Type B pancreatic cell (in vitro differentiated cells): ENCODE results near the gene OTUD4. TPM values are rescaled to one million over a fixed set of nuclear protein-coding genes. Genes with fewer than 3 reads are reported as not detected.

Experiments
- DNase-seq: peaks from one replicate; pipeline ENCODE4 v3.0.0; 2021; ENCODE audit warnings: mixed read lengths; ENCODE audit not compliant: unreplicated experiment; ENCODE audit errors: extremely low spot score
- H3K27ac Mint-ChIP-seq: 2 replicates; pipeline ENCODE4 v1.8.0; 2021; ENCODE audit warnings: mild to moderate bottlenecking, mixed read lengths
- H3K27me3 Mint-ChIP-seq: 2 replicates; pipeline ENCODE4 v1.8.0; 2021; ENCODE audit warnings: mixed read lengths
- H3K36me3 Mint-ChIP-seq: 2 replicates; pipeline ENCODE4 v1.8.0; 2021; ENCODE audit warnings: mixed read lengths
- H3K4me1 Mint-ChIP-seq: one replicate; pipeline ENCODE4 v1.8.0; 2021; ENCODE audit warnings: mixed read lengths; ENCODE audit not compliant: unreplicated experiment
- H3K4me3 Mint-ChIP-seq: 2 replicates; pipeline ENCODE4 v1.8.0; 2021; ENCODE audit warnings: mild to moderate bottlenecking, mixed read lengths
- H3K9me3 Mint-ChIP-seq: 2 replicates; pipeline ENCODE4 v1.8.0; 2021; ENCODE audit warnings: mixed read lengths
- total RNA-seq: library from RNA; stranded (reverse); gene quantifications from 2 replicates; pipeline ENCODE4 v1.2.1, GENCODE V29; 2021; ENCODE audit warnings: low replicate concordance
- TF ChIP-seq, protein P1 (sequence below): fragments of 200-600 bp; sonication (generic); conservative IDR thresholded peaks from 2 replicates; pipeline ENCODE4 v1.5.0; 2021; ENCODE audit warnings: antibody characterized with exemption, mild to moderate bottlenecking

Gene OTUD4
- total RNA-seq, 1 donor from 2014 or later: 39.0 TPM

DNA sequence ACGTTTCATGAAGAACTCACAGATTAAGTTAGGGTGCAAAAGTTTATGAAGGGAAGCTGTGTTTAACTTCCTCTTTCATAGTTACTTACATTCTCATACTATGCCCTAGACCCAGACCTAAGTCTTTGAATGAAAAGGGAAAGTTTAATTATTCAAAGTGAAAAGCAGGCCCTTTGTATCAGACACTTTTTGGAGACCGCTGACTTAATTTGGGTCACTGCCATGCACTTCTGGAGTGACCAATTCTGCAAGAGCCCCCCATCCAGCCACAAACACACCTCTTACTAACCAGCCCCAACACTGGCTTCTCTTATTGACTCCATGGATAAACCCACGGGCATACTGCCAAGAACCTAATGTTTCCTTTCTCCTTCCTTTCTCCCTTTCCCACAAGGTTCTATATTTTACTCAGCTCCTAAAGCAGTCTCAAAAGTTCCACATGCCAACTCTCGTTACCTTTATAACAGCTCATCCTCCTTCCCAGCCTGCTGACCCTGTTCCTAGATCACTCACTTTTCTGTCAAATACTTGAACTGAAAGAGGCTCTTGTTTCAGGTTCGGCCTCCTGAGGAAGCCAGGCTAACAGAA, 47.8 kb downstream of the OTUD4 start:
- Mint-ChIP-seq H3K27me3 (no peaks in the 10 kb centered on the region), H3K4me1 (peaks cover 10% of the 10 kb centered on the region), H3K4me3 (no peak overlapping the region), H3K27ac (peak overlapping the region; percentile 42), H3K36me3 (peaks cover 21% of the 10 kb centered on the region), H3K9me3 (no peaks in the 10 kb centered on the region)
- no peak for DNase-seq
- TF ChIP-seq, protein P1, sequence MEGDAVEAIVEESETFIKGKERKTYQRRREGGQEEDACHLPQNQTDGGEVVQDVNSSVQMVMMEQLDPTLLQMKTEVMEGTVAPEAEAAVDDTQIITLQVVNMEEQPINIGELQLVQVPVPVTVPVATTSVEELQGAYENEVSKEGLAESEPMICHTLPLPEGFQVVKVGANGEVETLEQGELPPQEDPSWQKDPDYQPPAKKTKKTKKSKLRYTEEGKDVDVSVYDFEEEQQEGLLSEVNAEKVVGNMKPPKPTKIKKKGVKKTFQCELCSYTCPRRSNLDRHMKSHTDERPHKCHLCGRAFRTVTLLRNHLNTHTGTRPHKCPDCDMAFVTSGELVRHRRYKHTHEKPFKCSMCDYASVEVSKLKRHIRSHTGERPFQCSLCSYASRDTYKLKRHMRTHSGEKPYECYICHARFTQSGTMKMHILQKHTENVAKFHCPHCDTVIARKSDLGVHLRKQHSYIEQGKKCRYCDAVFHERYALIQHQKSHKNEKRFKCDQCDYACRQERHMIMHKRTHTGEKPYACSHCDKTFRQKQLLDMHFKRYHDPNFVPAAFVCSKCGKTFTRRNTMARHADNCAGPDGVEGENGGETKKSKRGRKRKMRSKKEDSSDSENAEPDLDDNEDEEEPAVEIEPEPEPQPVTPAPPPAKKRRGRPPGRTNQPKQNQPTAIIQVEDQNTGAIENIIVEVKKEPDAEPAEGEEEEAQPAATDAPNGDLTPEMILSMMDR: no peak

DNA sequence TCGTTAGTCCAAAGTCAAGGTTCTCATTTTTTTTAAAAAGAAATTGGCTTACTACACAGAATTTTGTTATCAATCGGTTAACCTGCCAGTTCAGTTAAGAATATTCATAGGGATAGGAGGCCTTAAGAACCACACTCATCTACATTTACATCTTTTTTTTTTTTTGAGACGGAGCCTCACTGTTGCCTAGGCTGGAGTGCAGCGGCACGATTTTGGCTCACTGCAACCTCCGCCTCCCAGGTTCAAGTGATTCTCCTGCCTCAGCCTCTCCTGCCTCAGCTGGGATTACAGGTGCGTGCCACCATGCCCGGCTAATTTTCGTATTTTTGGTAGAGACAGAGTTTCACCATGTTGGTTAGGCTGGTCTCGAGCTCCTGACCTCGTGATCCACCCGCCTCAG, 48.5 kb downstream of the OTUD4 start:
- no peak overlapping the region for H3K4me3 Mint-ChIP-seq
- H3K4me1 Mint-ChIP-seq: peaks cover 10% of the 10 kb centered on the region
- no peak overlapping the region for H3K27ac Mint-ChIP-seq
- no peak for DNase-seq
- H3K27me3 Mint-ChIP-seq: no peaks in the 10 kb centered on the region
- H3K9me3 Mint-ChIP-seq: no peaks in the 10 kb centered on the region
- TF ChIP-seq, protein P1: no peak
- peaks cover 18% of the 10 kb centered on the region for H3K36me3 Mint-ChIP-seq

DNA sequence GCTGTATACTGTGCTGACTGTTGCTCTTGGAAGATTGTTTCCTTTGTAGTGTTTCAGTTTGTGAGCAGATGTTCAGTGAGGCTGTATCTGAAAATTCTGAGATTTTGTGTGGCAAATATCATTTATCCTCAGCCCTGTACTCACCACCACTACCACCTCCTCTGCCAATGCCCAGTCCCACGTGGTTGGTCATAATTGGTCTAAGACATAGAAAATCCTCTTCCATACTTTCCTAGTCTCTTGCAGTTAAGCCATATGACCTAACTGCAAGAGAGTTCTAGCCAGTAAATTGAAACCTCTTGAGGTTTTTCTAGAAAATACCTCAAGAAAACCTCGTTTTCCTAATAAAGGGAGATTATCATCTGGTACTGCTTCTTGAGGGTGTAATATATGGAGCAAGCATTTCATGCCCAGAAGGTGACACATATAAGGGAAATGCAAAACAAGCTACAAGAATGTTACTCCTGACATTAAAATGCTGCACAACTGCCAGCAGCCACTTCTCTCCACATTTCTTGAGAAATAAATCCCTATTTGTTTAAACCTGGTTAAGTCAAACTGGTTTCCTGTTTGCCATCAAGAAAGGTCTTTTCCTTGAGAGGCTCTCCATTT, 49.5 kb downstream of the OTUD4 start:
- H3K27ac Mint-ChIP-seq: peak overlapping the region; percentile 58
- H3K4me1 Mint-ChIP-seq: peaks cover 10% of the 10 kb centered on the region
- TF ChIP-seq, protein P1: no peak
- H3K9me3 Mint-ChIP-seq: no peaks in the 10 kb centered on the region
- H3K27me3 Mint-ChIP-seq: no peaks in the 10 kb centered on the region
- H3K4me3 Mint-ChIP-seq: no peak overlapping the region
- H3K36me3 Mint-ChIP-seq: peaks cover 21% of the 10 kb centered on the region
- no peak for DNase-seq

DNA sequence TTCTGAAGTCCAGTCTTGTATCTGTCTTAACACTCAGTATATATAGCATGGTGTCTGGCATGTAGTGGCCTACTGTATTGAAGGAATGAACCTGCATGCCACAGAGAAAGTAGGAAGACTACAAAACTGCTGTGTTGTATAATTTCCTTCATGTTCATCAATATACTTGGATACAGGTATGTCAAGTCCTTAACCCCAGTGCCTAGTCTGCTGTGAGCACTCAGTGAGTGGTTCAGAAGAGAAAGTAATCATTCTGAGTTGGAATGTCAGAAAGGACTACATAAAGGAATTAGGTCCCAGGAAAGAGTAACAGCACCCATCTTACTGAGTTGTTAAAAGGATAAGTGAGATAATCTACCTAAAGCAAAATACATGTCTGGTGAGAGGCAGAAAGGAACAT, 50.3 kb downstream of the OTUD4 start:
- Mint-ChIP-seq H3K36me3 (peaks cover 20% of the 10 kb centered on the region), H3K4me1 (peaks cover 10% of the 10 kb centered on the region), H3K27me3 (no peaks in the 10 kb centered on the region), H3K27ac (no peak overlapping the region), H3K9me3 (no peaks in the 10 kb centered on the region), H3K4me3 (no peak overlapping the region)
- TF ChIP-seq, protein P1: no peak
- no peak for DNase-seq

DNA sequence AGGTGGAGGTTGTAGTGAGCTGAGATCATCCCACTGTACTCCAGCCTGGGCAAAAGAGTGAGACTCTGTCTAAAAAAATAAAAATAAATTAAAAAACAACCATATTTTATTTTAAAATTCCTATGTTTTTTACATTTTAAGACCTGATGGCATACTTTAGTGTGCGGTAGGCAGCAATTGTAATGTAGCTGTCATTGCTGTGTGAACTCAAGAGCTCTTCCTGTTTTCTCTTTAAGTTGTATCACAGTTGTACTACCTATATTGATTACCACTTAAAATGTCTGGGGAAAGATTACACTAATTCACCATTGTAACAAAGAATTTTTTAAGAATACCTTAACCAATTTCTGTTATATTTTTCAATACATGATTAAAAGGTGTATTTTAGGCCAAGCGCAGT, 55.0 kb downstream of the OTUD4 start:
- H3K9me3 Mint-ChIP-seq: no peaks in the 10 kb centered on the region
- no peaks in the 10 kb centered on the region for H3K4me1 Mint-ChIP-seq
- H3K36me3 Mint-ChIP-seq: peaks cover 11% of the 10 kb centered on the region
- no peaks in the 10 kb centered on the region for H3K27me3 Mint-ChIP-seq
- TF ChIP-seq, protein P1: no peak
- DNase-seq: no peak
- H3K27ac Mint-ChIP-seq: no peak overlapping the region
- no peak overlapping the region for H3K4me3 Mint-ChIP-seq
